Nephron (organoid): ENCODE results near the gene ARL14EP.

Experiments
- H3K27ac Mint-ChIP-seq, 3 experiments: 2 replicates each; pipeline ENCODE4 v1.8.0; 2020; ENCODE audit warnings: mixed read lengths in 3 of 3, mild to moderate bottlenecking in 2 of 3, moderate library complexity in 1 of 3
- H3K27me3 Mint-ChIP-seq: 2 replicates; pipeline ENCODE4 v1.8.0; 2021; ENCODE audit warnings: low read depth, mild to moderate bottlenecking, moderate library complexity, mixed read lengths
- H3K36me3 Mint-ChIP-seq: 2 replicates; pipeline ENCODE4 v1.8.0; 2020; ENCODE audit warnings: low read depth, mixed read lengths
- H3K4me1 Mint-ChIP-seq: 2 replicates; pipeline ENCODE4 v1.8.0; 2020; ENCODE audit warnings: mixed read lengths
- H3K4me3 Mint-ChIP-seq, 3 experiments: 2 replicates each; pipeline ENCODE4 v1.8.0; 2020; ENCODE audit warnings: mild to moderate bottlenecking in 3 of 3, mixed read lengths in 3 of 3, moderate library complexity in 2 of 3
- H3K9me3 Mint-ChIP-seq: 2 replicates; pipeline ENCODE4 v1.8.0; 2020; ENCODE audit warnings: mixed read lengths
- CTCF ChIP-seq, 3 experiments: fragments of 200-600 bp; sonication (generic); IDR thresholded peaks; one replicate each; pipeline ENCODE4 v1.5.0; 2021; ENCODE audit warnings: antibody characterized with exemption in 3 of 3; ENCODE audit not compliant: unreplicated experiment in 3 of 3

The ARL14EP gene

GRCh38 chr11:30316237-30316636, 6.7 kb upstream of the ARL14EP start:
- Mint-ChIP-seq H3K27ac (no peak overlapping the region), H3K36me3 (no peaks in the 10 kb centered on the region), H3K4me1 (no peaks in the 10 kb centered on the region), H3K27me3 (peaks cover 4% of the 10 kb centered on the region), H3K9me3 (no peaks in the 10 kb centered on the region), H3K4me3 (no peak overlapping the region)
- no peak for TF ChIP-seq CTCF (IDR thresholded peaks at IDR 0.05; ENCODE audit: unreplicated experiment in 3 of 3)

- H3K36me3 Mint-ChIP-seq: no peaks in the 10 kb centered on the region
- no peak overlapping the region for H3K4me3 Mint-ChIP-seq
- H3K4me1 Mint-ChIP-seq: no peaks in the 10 kb centered on the region
- no peak overlapping the region for H3K27ac Mint-ChIP-seq
- H3K9me3 Mint-ChIP-seq: no peaks in the 10 kb centered on the region
- no peak for TF ChIP-seq CTCF (IDR thresholded peaks at IDR 0.05; ENCODE audit: unreplicated experiment in 3 of 3)
- H3K27me3 Mint-ChIP-seq: peaks cover 4% of the 10 kb centered on the region
These were observed 5.9 kb upstream of the ARL14EP start for GRCh38 chr11:30317030-30317429.

DNA sequence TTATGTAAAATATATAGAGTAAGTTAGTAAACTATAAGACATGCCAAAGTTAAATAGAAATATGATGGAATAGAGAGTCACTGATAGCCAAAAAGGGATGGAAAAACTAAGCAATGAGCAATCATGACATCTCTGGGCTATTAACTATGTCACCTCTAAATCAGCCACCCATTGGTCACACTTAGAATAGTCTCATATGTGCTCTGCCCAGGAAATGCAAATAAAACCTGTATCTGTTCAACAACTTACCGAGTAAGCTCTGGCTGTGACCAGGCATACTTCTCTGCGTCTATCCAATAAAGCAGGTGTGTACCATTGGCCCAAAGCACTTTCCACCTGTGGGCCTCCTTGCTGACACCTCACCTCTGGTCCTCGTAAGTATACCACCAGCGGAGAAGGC, 1.6 kb upstream of the ARL14EP start:
- Mint-ChIP-seq H3K4me1 (peaks cover 27% of the 10 kb centered on the region), H3K36me3 (peaks cover 2% of the 10 kb centered on the region), H3K27ac (no peak overlapping the region), H3K9me3 (no peaks in the 10 kb centered on the region), H3K4me3 (peak overlapping the region in 2 of 3 experiments; percentile 42 to 55), H3K27me3 (peaks cover 4% of the 10 kb centered on the region)
- TF ChIP-seq CTCF (IDR thresholded peaks at IDR 0.05; ENCODE audit: unreplicated experiment in 3 of 3): no peak

- Mint-ChIP-seq H3K27ac (peak overlapping the region; percentile 90 to 99 (median 97)), H3K36me3 (peaks cover 4% of the 10 kb centered on the region), H3K4me1 (peaks cover 29% of the 10 kb centered on the region), H3K27me3 (peaks cover 4% of the 10 kb centered on the region), H3K9me3 (no peaks in the 10 kb centered on the region), H3K4me3 (peak overlapping the region; percentile 97 to 100 (median 98))
- TF ChIP-seq CTCF (IDR thresholded peaks at IDR 0.05; ENCODE audit: unreplicated experiment in 3 of 3): no peak
These were observed 713 bp upstream of the ARL14EP start for GRCh38 chr11:30322191-30322590.

GRCh38 chr11:30326114-30326778, 3.3 kb downstream of the ARL14EP start:
- TF ChIP-seq CTCF (IDR thresholded peaks at IDR 0.05; ENCODE audit: unreplicated experiment in 3 of 3): no peak
- no peaks in the 10 kb centered on the region for H3K27me3 Mint-ChIP-seq
- H3K9me3 Mint-ChIP-seq: no peaks in the 10 kb centered on the region
- peak overlapping the region in 1 of 3 experiments; percentile 48 for H3K27ac Mint-ChIP-seq
- peaks cover 34% of the 10 kb centered on the region for H3K4me1 Mint-ChIP-seq
- H3K36me3 Mint-ChIP-seq: peaks cover 20% of the 10 kb centered on the region
- H3K4me3 Mint-ChIP-seq: no peak overlapping the region

GRCh38 chr11:30326906-30327305, 4.0 kb downstream of the ARL14EP start:
- Mint-ChIP-seq H3K36me3 (peaks cover 21% of the 10 kb centered on the region), H3K27ac (no peak overlapping the region), H3K4me3 (no peak overlapping the region), H3K9me3 (no peaks in the 10 kb centered on the region), H3K4me1 (peaks cover 34% of the 10 kb centered on the region), H3K27me3 (no peaks in the 10 kb centered on the region)
- no peak for TF ChIP-seq CTCF (IDR thresholded peaks at IDR 0.05; ENCODE audit: unreplicated experiment in 3 of 3)
